Esophagus muscularis mucosa (tissue), 4 donors: ENCODE measurements around the gene MAPK14. TPM values are rescaled to one million over a fixed set of nuclear protein-coding genes. Genes with fewer than 3 reads are reported as not detected.
A peak's percentile ranks its signal among the peaks of the same experiment; 100 is the strongest.

Experiments
- DNase-seq: peaks from one replicate; pipeline ENCODE4 v3.0.0-alpha.2; 2017; ENCODE audit errors: extremely low spot score
- H3K27ac ChIP-seq, 4 donors: fragments of 200-600 bp; sonication (generic); replicated peaks in 1 of 4; 1 replicate in 3 of 4; 2 replicates in 1 of 4; pipeline ENCODE4 v1.5.1; 2016 to 2019; ENCODE audit warnings: mild to moderate bottlenecking in 1 of 4
- H3K27me3 ChIP-seq, 4 donors: fragments of 200-600 bp; sonication (generic); one replicate each; pipeline versions ENCODE4 v1.5.1 to v1.6.0; 2016 to 2019
- H3K36me3 ChIP-seq, 4 donors: fragments of 200-600 bp; sonication (generic); one replicate each; pipeline ENCODE4 v1.5.1; 2016 to 2019
- H3K4me1 ChIP-seq, 4 donors: fragments of 200-600 bp; sonication (generic); one replicate each; pipeline ENCODE4 v1.5.1; 2016 to 2019
- H3K4me3 ChIP-seq, 4 donors: fragments of 200-600 bp; sonication (generic); 1 replicate in 2 of 4; 2 replicates in 2 of 4; pipeline ENCODE4 v1.5.1; 2016 to 2019; ENCODE audit warnings: mild to moderate bottlenecking in 4 of 4, moderate library complexity in 1 of 4
- H3K9me3 ChIP-seq, 4 donors: fragments of 200-600 bp; sonication (generic); 1 replicate in 3 of 4; 2 replicates in 1 of 4; pipeline ENCODE4 v1.5.1; 2016 to 2019
- CTCF ChIP-seq, 3 experiments: fragments of 200-600 bp in 2 of 3; fragments of 450-650 bp in 1 of 3; sonication (generic) in 2 of 3; IDR thresholded peaks; one replicate each; pipeline ENCODE4 v1.5.1; 2017 to 2019; ENCODE audit warnings: antibody characterized with exemption in 3 of 3, mild to moderate bottlenecking in 2 of 3, moderate library complexity in 1 of 3
- EP300 ChIP-seq: sonication (generic); formaldehyde crosslinking; IDR thresholded peaks from one replicate; pipeline ENCODE4 v1.6.1; 2017; ENCODE audit warnings: antibody characterized with exemption
- POLR2A ChIP-seq: fragments of 450-650 bp; IDR thresholded peaks from one replicate; pipeline ENCODE4 v1.6.1; 2017; ENCODE audit warnings: antibody characterized with exemption, moderate library complexity, mild to moderate bottlenecking, low read depth
- POLR2AphosphoS5 ChIP-seq, 2 donors: sonication (generic); formaldehyde crosslinking; IDR thresholded peaks; one replicate each; pipeline ENCODE4 v1.6.1; 2017; ENCODE audit warnings: antibody characterized with exemption in 2 of 2
- WGBS: methylation state at CpG from one replicate; pipeline ENCODE4 v1.1.5; 2018; 5-methylcytosine and 5-hydroxymethylcytosine counted together
- intact Hi-C: fragments of 100-400 bp; cut with DNase I; formaldehyde crosslinking; loops from one replicate; pipeline ENCODE4 v1.15.1; 2023
- total RNA-seq, 4 donors: library from RNA; depleted of rRNA; stranded (reverse); fragments of >200 nt; gene quantifications; one replicate each; pipeline versions ENCODE4 v1.1.0 to v1.2.1, GENCODE V29; 2016

The MAPK14 gene
- total RNA-seq, 4 donors from 2014 or later = 53.2 to 70.7 (median 66.9) TPM

GRCh38 chr6:36129941-36130666 is 102.5 kb downstream of the MAPK14 start, which contains the start of gene MAPK13:
Gene MAPK13 (plus strand): TSS chr6:36130513. CDS start chr6:36130583, 70 bp downstream.
- intact Hi-C loops = loop anchor here (10.0 kb wide), 1 partner anchor 225 kb away; no protein-coding TSS in a partner anchor
- DNase-seq = no peak
- whole genome bisulfite sequencing = 48% methylated on average over 4 of the region's 59 CpGs
- peaks cover 0 to 61% (median 7%) of the 10 kb centered on the region in 4 donors for H3K27me3 ChIP-seq
- peaks cover 14 to 33% (median 29%) of the 10 kb centered on the region in 4 donors for H3K4me1 ChIP-seq
- no peaks in the 10 kb centered on the region for H3K36me3 ChIP-seq
- H3K4me3 ChIP-seq = peak within 1 kb of the TSS; percentile 50 to 62 (median 52)
- H3K27ac ChIP-seq = peak within 1 kb of the TSS in 2 of 4 donors; percentile 36 to 53
- no peak for TF ChIP-seq CTCF (IDR thresholded peaks at IDR 0.05)
- no peak for TF ChIP-seq EP300
- no peak for TF ChIP-seq POLR2A
- TF ChIP-seq POLR2AphosphoS5 (IDR thresholded peaks at IDR 0.05) = no peak
- no peaks in the 10 kb centered on the region for H3K9me3 ChIP-seq

GRCh38 chr6:36130667-36131510 is 103.3 kb downstream of the MAPK14 start:
- WGBS = 27% methylated on average over 26 of the region's 52 CpGs
- Histone ChIP-seq H3K27me3 (peaks cover 0 to 69% (median 7%) of the 10 kb centered on the region in 4 donors), H3K4me3 (peak overlapping the region; percentile 50 to 62 (median 52)), H3K9me3 (no peaks in the 10 kb centered on the region), H3K4me1 (peaks cover 14 to 33% (median 29%) of the 10 kb centered on the region in 4 donors), H3K27ac (peak overlapping the region in 2 of 4 donors; percentile 36 to 53), H3K36me3 (no peaks in the 10 kb centered on the region)
- TF ChIP-seq CTCF (IDR thresholded peaks at IDR 0.05) (no peak), POLR2A (no peak), EP300 (no peak), POLR2AphosphoS5 (IDR thresholded peaks at IDR 0.05) (no peak)
- intact Hi-C loops = no loop called here
- no peak for DNase-seq

GRCh38 chr6:36131511-36132245 is 104.1 kb downstream of the MAPK14 start:
- Histone ChIP-seq H3K4me1 (peaks cover 14 to 33% (median 29%) of the 10 kb centered on the region in 4 donors), H3K36me3 (no peaks in the 10 kb centered on the region), H3K4me3 (peak overlapping the region; percentile 50 to 62 (median 52)), H3K9me3 (no peaks in the 10 kb centered on the region), H3K27ac (peak overlapping the region in 2 of 4 donors; percentile 36 to 53), H3K27me3 (peaks cover 0 to 65% (median 7%) of the 10 kb centered on the region in 4 donors)
- no peak for TF ChIP-seq POLR2AphosphoS5 (IDR thresholded peaks at IDR 0.05)
- no peak for TF ChIP-seq CTCF (IDR thresholded peaks at IDR 0.05)
- TF ChIP-seq POLR2A = no peak
- TF ChIP-seq EP300 = no peak
- intact Hi-C loops = no loop called here
- WGBS = 48% methylated on average over 7 of the region's 8 CpGs
- DNase-seq = no peak

GRCh38 chr6:36132246-36132895 is 104.8 kb downstream of the MAPK14 start:
- Histone ChIP-seq H3K4me3 (peak overlapping the region in 1 of 4 donors; percentile 62), H3K9me3 (no peaks in the 10 kb centered on the region), H3K27ac (no peak overlapping the region), H3K27me3 (peaks cover 0 to 59% (median 7%) of the 10 kb centered on the region in 4 donors), H3K36me3 (no peaks in the 10 kb centered on the region), H3K4me1 (peaks cover 14 to 33% (median 29%) of the 10 kb centered on the region in 4 donors)
- TF ChIP-seq EP300 = no peak
- no peak for TF ChIP-seq CTCF (IDR thresholded peaks at IDR 0.05)
- TF ChIP-seq POLR2A = no peak
- TF ChIP-seq POLR2AphosphoS5 (IDR thresholded peaks at IDR 0.05) = no peak
- intact Hi-C loops = no loop called here
- WGBS = 93% methylated on average over 5 of the region's 5 CpGs
- DNase-seq = no peak
